AG20443 (cell line): ENCODE measurements around the gene PLB1.

Experiments
- DNase-seq: peaks from one replicate; pipeline ENCODE4 v3.0.0; 2012; ENCODE audit warnings: low spot score, mixed read lengths

Gene PLB1

GRCh38 chr2:28668106-28668814 is 172.4 kb downstream of the PLB1 start:
- DNase-seq = no peak

GRCh38 chr2:28668880-28669279 is 173.0 kb downstream of the PLB1 start:
- DNase-seq = no peak

- DNase-seq = no peak
Measured at GRCh38 chr2:28670856-28671255, 175.0 kb downstream of the PLB1 start.

GRCh38 chr2:28673338-28673737 is 177.5 kb downstream of the PLB1 start:
- no peak for DNase-seq

GRCh38 chr2:28674062-28674712 is 178.3 kb downstream of the PLB1 start:
- DNase-seq = no peak

- DNase-seq = no peak
Measured at GRCh38 chr2:28674713-28675068, 178.8 kb downstream of the PLB1 start.

- DNase-seq = no peak
Measured at GRCh38 chr2:28676152-28676835, 180.4 kb downstream of the PLB1 start.

- no peak for DNase-seq
Measured at GRCh38 chr2:28678175-28678855, 182.5 kb downstream of the PLB1 start.

- DNase-seq = no peak
Measured at GRCh38 chr2:28678944-28679343, 183.1 kb downstream of the PLB1 start.

- no peak for DNase-seq
Measured at GRCh38 chr2:28680657-28681056, 184.8 kb downstream of the PLB1 start.

GRCh38 chr2:28681158-28681571 is 185.3 kb downstream of the PLB1 start:
- DNase-seq = no peak

GRCh38 chr2:28681606-28682005 is 185.7 kb downstream of the PLB1 start:
- DNase-seq = no peak

- DNase-seq = peak; percentile 81
Measured at GRCh38 chr2:28683100-28683706, 187.3 kb downstream of the PLB1 start.

GRCh38 chr2:28684142-28684858 is 188.4 kb downstream of the PLB1 start:
- DNase-seq = no peak

GRCh38 chr2:28687171-28687570 is 191.3 kb downstream of the PLB1 start:
- no peak for DNase-seq

GRCh38 chr2:28687640-28688385 is 192.0 kb downstream of the PLB1 start:
- no peak for DNase-seq

GRCh38 chr2:28688818-28689217 is 193.0 kb downstream of the PLB1 start:
- no peak for DNase-seq

- no peak for DNase-seq
Measured at GRCh38 chr2:28689771-28690170, 193.9 kb downstream of the PLB1 start.

GRCh38 chr2:28692411-28692810 is 196.6 kb downstream of the PLB1 start:
- no peak for DNase-seq

GRCh38 chr2:28693223-28693622 is 197.4 kb downstream of the PLB1 start:
- no peak for DNase-seq
